SK-N-SH (cell line): ENCODE data around the gene DNAJC2. TPM values are rescaled to one million over a fixed set of nuclear protein-coding genes. Genes with fewer than 3 reads are reported as not detected.

Experiments used
- CTCF ChIA-PET: fragments of 300-600, 350-600 bp; formaldehyde crosslinking; extraction: SDS; loops from one replicate; lab custom pipeline; 2021; lab: Yijun Ruan, JAX
- POLR2A ChIA-PET: fragments of 350-600 bp; sonication (Branson Sonifier 250); formaldehyde crosslinking; extraction: SDS; loops from one replicate; lab custom pipeline; 2020; ENCODE audit warnings: antibody characterized with exemption, inconsistent platforms; lab: Yijun Ruan, JAX
- DNase-seq: peaks from one replicate; pipeline ENCODE4 v3.0.0; 2012
- H2AFZ ChIP-seq: fragments of 200-600 bp; sonication (generic); 2 replicates; pipeline ENCODE4 v1.8.1; 2016; ENCODE audit warnings: antibody characterized with exemption, mild to moderate bottlenecking, low read depth
- H3F3A ChIP-seq: fragments of 200-600 bp; sonication (generic); replicated peaks from 2 replicates; pipeline ENCODE3; 2016; ENCODE audit warnings: antibody characterized with exemption, mild to moderate bottlenecking; ENCODE audit not compliant: insufficient read depth
- H3K27ac ChIP-seq, 2 experiments: fragments of 200-500 bp in 1 of 2; fragments of 200-600 bp in 1 of 2; sonication (Bioruptor generic) in 1 of 2; sonication (generic), shearing (Covaris generic) in 1 of 2; 2 replicates each; pipeline versions ENCODE4 v1.5.1 to v1.6.1; 2014 to 2016; ENCODE audit warnings: low read depth in 2 of 2, inconsistent platforms in 1 of 2, low read length in 1 of 2, mild to moderate bottlenecking in 1 of 2, mixed read lengths in 1 of 2
- H3K27me3 ChIP-seq: fragments of 200-600 bp; sonication (generic), shearing (Covaris generic); 2 replicates; pipeline ENCODE4 v1.6.1; 2016; ENCODE audit warnings: mixed run types; ENCODE audit not compliant: insufficient read depth
- H3K36me3 ChIP-seq, 2 experiments: fragments of 200-500 bp in 1 of 2; fragments of 200-600 bp in 1 of 2; sonication (Bioruptor generic) in 1 of 2; sonication (generic) in 1 of 2; replicated peaks in 1 of 2; 2 replicates each; pipeline versions ENCODE3 to v1.5.1; 2014 to 2016; ENCODE audit warnings: low read length in 1 of 2, mild to moderate bottlenecking in 1 of 2; ENCODE audit not compliant: insufficient read depth in 2 of 2, control insufficient read depth in 1 of 2
- H3K4me1 ChIP-seq, 2 experiments: fragments of 200-500 bp in 1 of 2; fragments of 200-600 bp in 1 of 2; sonication (Bioruptor generic) in 1 of 2; sonication (generic), shearing (Covaris generic) in 1 of 2; 2 replicates each; pipeline versions ENCODE4 v1.5.1 to v1.6.1; 2014 to 2016; ENCODE audit warnings: low read depth in 1 of 2, low read length in 1 of 2, mixed run types in 1 of 2; ENCODE audit not compliant: insufficient read depth in 2 of 2, control insufficient read depth in 1 of 2
- H3K4me2 ChIP-seq: fragments of 200-600 bp; sonication (generic), shearing (Covaris generic); 2 replicates; pipeline ENCODE4 v1.6.1; 2017; ENCODE audit warnings: mixed run types
- H3K4me3 ChIP-seq, 2 experiments: fragments of 200-500 bp in 1 of 2; fragments of 200-600 bp in 1 of 2; sonication (Bioruptor generic) in 1 of 2; sonication (generic), shearing (Covaris generic) in 1 of 2; 2 replicates each; pipeline versions ENCODE4 v1.5.1 to v1.8.1; 2014 to 2016; ENCODE audit warnings: low read depth in 2 of 2, inconsistent platforms in 1 of 2, low read length in 1 of 2, mild to moderate bottlenecking in 1 of 2, mixed read lengths in 1 of 2, moderate library complexity in 1 of 2
- H3K79me2 ChIP-seq: fragments of 200-600 bp; sonication (generic); 2 replicates; pipeline ENCODE4 v1.8.1; 2017; ENCODE audit warnings: mild to moderate bottlenecking; ENCODE audit not compliant: insufficient read depth
- H3K9ac ChIP-seq: fragments of 200-600 bp; sonication (generic); 2 replicates; pipeline ENCODE4 v1.6.1; 2017; ENCODE audit warnings: mixed run types
- H3K9me2 ChIP-seq: fragments of 200-600 bp; sonication (generic); 2 replicates; pipeline ENCODE4 v1.6.1; 2017; ENCODE audit warnings: mixed run types
- H3K9me3 ChIP-seq: fragments of 200-600 bp; sonication (generic); 2 replicates; pipeline ENCODE4 v1.6.1; 2017; ENCODE audit warnings: mixed run types, mild to moderate bottlenecking, moderate library complexity
- H4K20me1 ChIP-seq: fragments of 200-600 bp; sonication (generic); 2 replicates; pipeline ENCODE4 v1.6.1; 2017; ENCODE audit warnings: mild to moderate bottlenecking, mixed run types; ENCODE audit not compliant: insufficient read depth
- CHD2 ChIP-seq: fragments of 150-350 bp; IDR thresholded peaks from 2 replicates; pipeline ENCODE4 v1.6.1; 2018; ENCODE audit warnings: low read length; ENCODE audit not compliant: partially characterized antibody
- EP300 ChIP-seq, 2 experiments: IDR thresholded peaks; 2 replicates each; pipeline versions ENCODE4 v1.4.0 to v1.6.1; 2012; ENCODE audit warnings: borderline replicate concordance in 1 of 2, low read depth in 1 of 2, low read length in 1 of 2
- FOSL2 ChIP-seq: IDR thresholded peaks from 2 replicates; pipeline ENCODE4 v1.4.0; 2012; ENCODE audit warnings: low read depth, mild to moderate bottlenecking, moderate library complexity, borderline replicate concordance
- FOXJ3 ChIP-seq: sonication (generic); formaldehyde crosslinking; IDR thresholded peaks from 2 replicates; pipeline ENCODE4 v1.5.1; 2020; ENCODE audit warnings: mild to moderate bottlenecking, missing genetic modification reagents
- FOXM1 ChIP-seq: IDR thresholded peaks from 2 replicates; pipeline ENCODE4 v1.4.0; 2012; ENCODE audit warnings: low read depth, mild to moderate bottlenecking
- GABPA ChIP-seq: IDR thresholded peaks from 2 replicates; pipeline ENCODE4 v1.4.0; 2012; ENCODE audit warnings: low read depth, mild to moderate bottlenecking
- MEF2A ChIP-seq: IDR thresholded peaks from 2 replicates; pipeline ENCODE4 v1.4.0; 2012; ENCODE audit warnings: low read depth, borderline replicate concordance
- MXI1 ChIP-seq: IDR thresholded peaks from 2 replicates; pipeline ENCODE4 v1.6.1; 2012; ENCODE audit warnings: mild to moderate bottlenecking, low read depth, low read length, improper control_type of control experiment
- NFIC ChIP-seq: IDR thresholded peaks from 2 replicates; pipeline ENCODE4 v1.4.0; 2012; ENCODE audit warnings: borderline replicate concordance
- PBX3 ChIP-seq: IDR thresholded peaks from 2 replicates; pipeline ENCODE4; 2012
- POLR2AphosphoS5 ChIP-seq: IDR thresholded peaks from 2 replicates; pipeline ENCODE4 v1.6.1; 2012; ENCODE audit warnings: low read depth, low read length
- RAD21 ChIP-seq: IDR thresholded peaks from 2 replicates; pipeline ENCODE4 v1.6.1; 2012; ENCODE audit warnings: mild to moderate bottlenecking, low read length
- RCOR1 ChIP-seq: fragments of 150-350 bp; IDR thresholded peaks from 2 replicates; pipeline ENCODE4 v1.6.1; 2017; ENCODE audit warnings: antibody characterized with exemption, low read length
- RFX5 ChIP-seq: IDR thresholded peaks from 2 replicates; pipeline ENCODE4 v1.6.1; 2012; ENCODE audit warnings: mild to moderate bottlenecking, improper control_type of control experiment, low read length
- SIN3A ChIP-seq: IDR thresholded peaks from 2 replicates; pipeline ENCODE4 v1.6.1; 2012; ENCODE audit warnings: low read depth, mild to moderate bottlenecking, low read length, moderate library complexity, borderline replicate concordance
- SMC3 ChIP-seq: IDR thresholded peaks from 2 replicates; pipeline ENCODE4 v1.6.1; 2012; ENCODE audit warnings: low read depth, low read length, improper control_type of control experiment
- TCF12 ChIP-seq: IDR thresholded peaks from 2 replicates; pipeline ENCODE4 v1.4.0; 2012
- TEAD4 ChIP-seq: IDR thresholded peaks from 2 replicates; pipeline ENCODE4 v1.4.0; 2012; ENCODE audit warnings: mild to moderate bottlenecking, borderline replicate concordance; ENCODE audit not compliant: insufficient read depth
- YY1 ChIP-seq: IDR thresholded peaks from 2 replicates; pipeline ENCODE4 v1.4.0; 2012; ENCODE audit warnings: low read depth, mild to moderate bottlenecking
- WGBS: methylation state at CpG from one replicate; pipeline ENCODE4 v1.1.6; 2017; ENCODE audit warnings: low lambda C conversion rate; 5-methylcytosine and 5-hydroxymethylcytosine counted together
- polyA plus RNA-seq, 3 experiments: library from polyadenylated mRNA; depleted of rRNA; stranded (reverse); fragments of >200 nt; gene quantifications; 2 replicates each; pipeline ENCODE4 v1.2.3, GENCODE V29; 2012
- TF ChIP-seq, protein P1 (sequence below): fragments of 200-600 bp; sonication (generic); IDR thresholded peaks from 2 replicates; pipeline ENCODE4 v1.6.1; 2017; ENCODE audit warnings: antibody characterized with exemption, mild to moderate bottlenecking, moderate library complexity
- TF ChIP-seq, protein P2 (sequence below): IDR thresholded peaks from 2 replicates; pipeline ENCODE4 v1.4.0; 2012; ENCODE audit warnings: low read depth
- TF ChIP-seq, protein P3 (sequence below): fragments of 150-350 bp; IDR thresholded peaks from 2 replicates; pipeline ENCODE4 v1.6.1; 2017; ENCODE audit warnings: antibody characterized with exemption, low read length, low read depth, borderline replicate concordance

Gene DNAJC2
- polyA plus RNA-seq, 1 of the 3 experiments (the other 2 are of a cell fraction): 18.9 TPM

DNA sequence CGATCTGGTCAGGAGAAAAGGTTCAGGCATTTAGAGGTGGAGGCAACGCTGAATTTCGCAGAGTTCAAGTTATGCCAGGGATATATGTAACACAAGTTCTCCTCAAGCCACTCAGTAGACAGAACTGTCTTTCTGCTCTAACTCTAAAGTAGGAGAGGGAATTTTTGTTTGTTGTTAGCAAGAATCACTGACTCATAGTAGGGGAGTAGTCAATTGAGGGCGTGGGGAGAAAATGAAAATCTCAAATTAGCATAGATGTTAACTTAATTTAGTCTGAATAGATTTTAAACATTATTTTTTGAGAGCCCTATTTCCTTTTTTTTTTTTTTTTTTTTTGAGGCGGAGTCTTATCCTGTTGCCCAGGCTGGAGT is 37.5 kb upstream of the DNAJC2 start:
- Histone ChIP-seq H3K9me3 (no peaks in the 10 kb centered on the region), H3K9ac (no peak overlapping the region), H4K20me1 (no peaks in the 10 kb centered on the region; the same call in 1 of the 2 replicates), H3K27me3 (peaks cover 4% of the 10 kb centered on the region; the same call in 1 of the 2 replicates), H3K9me2 (no peaks in the 10 kb centered on the region), H2AFZ (no peak overlapping the region), H3K4me2 (no peak overlapping the region), H3K4me3 (no peak overlapping the region), H3F3A (no peaks in the 10 kb centered on the region), H3K4me1 (no peaks in the 10 kb centered on the region), H3K79me2 (no peaks in the 10 kb centered on the region), H3K27ac (no peak overlapping the region), H3K36me3 (no peaks in the 10 kb centered on the region)
- WGBS: 63% methylated on average over 5 of the region's 5 CpGs
- no peak for DNase-seq
- ChIA-PET POLR2A (no interaction called here), CTCF (no interaction called here)
- TF ChIP-seq SMC3 (no peak), POLR2AphosphoS5 (no peak), RFX5 (no peak), MXI1 (no peak), PBX3 (no peak), RCOR1 (no peak), TCF12 (no peak), GABPA (no peak), FOXM1 (no peak), SIN3A (no peak), NFIC (no peak), EP300 (IDR thresholded peaks at IDR 0.05; ENCODE audit: borderline replicate concordance in 1 of 2, low read depth in 1 of 2, low read length in 1 of 2) (no peak), FOXJ3 (CRISPR knock-in tag) (no peak), FOSL2 (no peak), YY1 (no peak)
- TF ChIP-seq, protein P1, sequence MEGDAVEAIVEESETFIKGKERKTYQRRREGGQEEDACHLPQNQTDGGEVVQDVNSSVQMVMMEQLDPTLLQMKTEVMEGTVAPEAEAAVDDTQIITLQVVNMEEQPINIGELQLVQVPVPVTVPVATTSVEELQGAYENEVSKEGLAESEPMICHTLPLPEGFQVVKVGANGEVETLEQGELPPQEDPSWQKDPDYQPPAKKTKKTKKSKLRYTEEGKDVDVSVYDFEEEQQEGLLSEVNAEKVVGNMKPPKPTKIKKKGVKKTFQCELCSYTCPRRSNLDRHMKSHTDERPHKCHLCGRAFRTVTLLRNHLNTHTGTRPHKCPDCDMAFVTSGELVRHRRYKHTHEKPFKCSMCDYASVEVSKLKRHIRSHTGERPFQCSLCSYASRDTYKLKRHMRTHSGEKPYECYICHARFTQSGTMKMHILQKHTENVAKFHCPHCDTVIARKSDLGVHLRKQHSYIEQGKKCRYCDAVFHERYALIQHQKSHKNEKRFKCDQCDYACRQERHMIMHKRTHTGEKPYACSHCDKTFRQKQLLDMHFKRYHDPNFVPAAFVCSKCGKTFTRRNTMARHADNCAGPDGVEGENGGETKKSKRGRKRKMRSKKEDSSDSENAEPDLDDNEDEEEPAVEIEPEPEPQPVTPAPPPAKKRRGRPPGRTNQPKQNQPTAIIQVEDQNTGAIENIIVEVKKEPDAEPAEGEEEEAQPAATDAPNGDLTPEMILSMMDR: no peak
- TF ChIP-seq, all 33 proteins: peak for 0

- 65% methylated on average over 4 of the region's 4 CpGs for WGBS
- TF ChIP-seq, protein P2, sequence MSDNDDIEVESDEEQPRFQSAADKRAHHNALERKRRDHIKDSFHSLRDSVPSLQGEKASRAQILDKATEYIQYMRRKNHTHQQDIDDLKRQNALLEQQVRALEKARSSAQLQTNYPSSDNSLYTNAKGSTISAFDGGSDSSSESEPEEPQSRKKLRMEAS: no peak
- TF ChIP-seq SMC3 (no peak), SIN3A (no peak), PBX3 (no peak), MXI1 (no peak), NFIC (no peak), FOSL2 (no peak), TEAD4 (no peak), FOXM1 (no peak), FOXJ3 (CRISPR knock-in tag) (no peak), MEF2A (no peak), CHD2 (no peak), RAD21 (no peak), GABPA (no peak)
- TF ChIP-seq, protein P3, sequence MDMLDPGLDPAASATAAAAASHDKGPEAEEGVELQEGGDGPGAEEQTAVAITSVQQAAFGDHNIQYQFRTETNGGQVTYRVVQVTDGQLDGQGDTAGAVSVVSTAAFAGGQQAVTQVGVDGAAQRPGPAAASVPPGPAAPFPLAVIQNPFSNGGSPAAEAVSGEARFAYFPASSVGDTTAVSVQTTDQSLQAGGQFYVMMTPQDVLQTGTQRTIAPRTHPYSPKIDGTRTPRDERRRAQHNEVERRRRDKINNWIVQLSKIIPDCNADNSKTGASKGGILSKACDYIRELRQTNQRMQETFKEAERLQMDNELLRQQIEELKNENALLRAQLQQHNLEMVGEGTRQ: no peak
Measured at GRCh38 chr7:103381280-103382031, 36.9 kb upstream of the DNAJC2 start.

More at GRCh38 chr7:103381280-103382031, 36.9 kb upstream of the DNAJC2 start:
- Histone ChIP-seq H3K9me2 (no peaks in the 10 kb centered on the region), H3K9me3 (no peaks in the 10 kb centered on the region), H3K27ac (no peak overlapping the region), H3K79me2 (no peaks in the 10 kb centered on the region), H3K9ac (no peak overlapping the region), H3K27me3 (peaks cover 4% of the 10 kb centered on the region; the same call in 1 of the 2 replicates), H3K36me3 (no peaks in the 10 kb centered on the region), H3K4me3 (no peak overlapping the region), H3F3A (no peaks in the 10 kb centered on the region), H2AFZ (no peak overlapping the region), H4K20me1 (no peaks in the 10 kb centered on the region; the same call in 1 of the 2 replicates), H3K4me2 (no peak overlapping the region), H3K4me1 (no peaks in the 10 kb centered on the region)
- no peak for DNase-seq
- CTCF ChIA-PET: no interaction called here
- POLR2A ChIA-PET: no interaction called here
